Heart right ventricle (tissue), 16 donors: ENCODE measurements around the gene MBD3L3. TPM values are rescaled to one million over a fixed set of nuclear protein-coding genes. Genes with fewer than 3 reads are reported as not detected.
"Not testable (repeated sequence)": the region's sequence is repeated elsewhere in the genome, so short reads cannot be mapped to it uniquely, and the experiment has no call there.

Experiments
- ATAC-seq, 8 donors: fragments of 200-7000 bp; cut with Tn5 transposase; one replicate each; pipeline ENCODE4 v1.9.1; 2020; ENCODE audit warnings: mild to moderate bottlenecking in 8 of 8, moderate library complexity in 8 of 8, moderate number of reproducible peaks in 1 of 8
- DNase-seq, 2 donors: peaks; one replicate each; pipeline ENCODE4 v3.0.0-alpha.2; 2020
- H3K27ac ChIP-seq, 10 donors: fragments of 200-600 bp; sonication (generic) in 2 of 10; one replicate each; pipeline versions ENCODE4 v1.5.0 to v1.8.0; 2020 to 2022; ENCODE audit warnings: mild to moderate bottlenecking in 3 of 10
- H3K27me3 ChIP-seq, 7 donors: fragments of 200-600 bp; one replicate each; pipeline ENCODE4 v1.8.0; 2021 to 2022; ENCODE audit warnings: mild to moderate bottlenecking in 2 of 7
- H3K36me3 ChIP-seq, 9 donors: fragments of 200-600 bp; sonication (generic) in 1 of 9; one replicate each; pipeline versions ENCODE4 v1.5.0 to v1.8.0; 2020 to 2022; ENCODE audit warnings: mild to moderate bottlenecking in 2 of 9
- H3K4me1 ChIP-seq, 9 donors: fragments of 200-600 bp; sonication (generic) in 1 of 9; one replicate each; pipeline versions ENCODE4 v1.5.0 to v1.8.0; 2020 to 2022; ENCODE audit warnings: mild to moderate bottlenecking in 4 of 9
- H3K4me3 ChIP-seq, 10 donors: fragments of 200-600 bp; sonication (generic) in 2 of 10; one replicate each; pipeline versions ENCODE4 v1.5.0 to v1.8.0; 2020 to 2022; ENCODE audit warnings: mild to moderate bottlenecking in 7 of 10, moderate library complexity in 2 of 10
- H3K9me3 ChIP-seq, 11 donors: fragments of 200-600 bp in 10 of 11; sonication (generic) in 2 of 11; one replicate each; pipeline versions ENCODE4 v1.5.0 to v1.8.0; 2013 to 2022; ENCODE audit warnings: mild to moderate bottlenecking in 2 of 11, control low read depth in 1 of 11, moderate library complexity in 1 of 11
- CTCF ChIP-seq, 9 donors: fragments of 200-600 bp; sonication (generic) in 2 of 9; IDR thresholded peaks; one replicate each; pipeline versions ENCODE4 v1.5.0 to v1.8.0; 2021 to 2022; ENCODE audit warnings: antibody characterized with exemption in 9 of 9, mild to moderate bottlenecking in 5 of 9, moderate library complexity in 1 of 9
- WGBS, 2 donors: extraction: QIAGEN DNeasy Blood & Tissue Kit; methylation state at CpG; one replicate each; pipeline ENCODE4 v1.1.7; 2013; ENCODE audit warnings: inconsistent platforms in 1 of 2; 5-methylcytosine and 5-hydroxymethylcytosine counted together
- intact Hi-C, 10 donors: fragments of 100-400 bp; cut with DNase I; formaldehyde crosslinking; loops; one replicate each; pipeline versions ENCODE4 v1.11.1 to v1.14.2; 2022
- polyA plus RNA-seq, 2 donors: library from polyadenylated mRNA; stranded (reverse); fragments of 200-250 nt; gene quantifications; one replicate each; pipeline ENCODE4 v1.2.3, GENCODE V29; 2013
- total RNA-seq, 10 donors: library from RNA; stranded (reverse); fragmentation: NEBNext Ultra II Directional in 3 of 10; extraction: Animal tissue kit (Norgen Biotek cat#: 25700) in 3 of 10; gene quantifications; one replicate each; pipeline versions ENCODE4 v1.2.1 to v1.2.4, GENCODE V29; 2021 to 2023
- donor health status: Arrhythmogenic right ventricular cardiomyopathy.
- donor health status: ischemic (EF 13 %, LVEDD 7.1; RV severe dilation, severe dysfunction).
- donor health status: healthy with polysubstance abuse.
- donor health status: DM: no; HTN: yes; CAD: no.
- donor health status: DM: no; HTN: no; CAD: no.
- donor health status: ischemic (EF 25% LVEDD 6.9; RV normal size, moderate dysfunction).
- donor health status: ischemic (EF 25% LVEDD 5.7; RV mildly dilated, moderate dysfunction).
- donor health status: healthy.
- donor health status: DM: yes; HTN: yes; CAD: no.
- donor health status: Ischemic cardiomyopathy.
- donor health status: ischemic (EF 35%, LVEDD 5.7; RV mildly dilated, moderate dysfunction).
- donor health status: nonischemic (EF 11% LVEDD 7.7; RV severe dilation, severe dysfunction).
- donor health status: DM: yes; HTN: yes; CAD: no.
- donor health status: PGD.
- donor health status: ischemic (EF 29% LVEDD 5.4; RV normal size, mild dysfunction).
- donor health status: nonischemic (EF 23%, LVEDD 6.1; RV moderate dilation, normal function).

Gene MBD3L3
- total and polyA plus RNA-seq, 12 donors: not detected

GRCh38 chr19:7067716-7068115 lies 9.2 kb upstream of the MBD3L3 start:
- Histone ChIP-seq H3K4me1 (peaks cover 0 to 15% (median 10%) of the 10 kb centered on the region in 9 donors), H3K4me3 (no peak overlapping the region), H3K36me3 (peaks cover 0 to 24% (median 21%) of the 10 kb centered on the region in 9 donors), H3K27me3 (no peaks in the 10 kb centered on the region), H3K27ac (no peak overlapping the region), H3K9me3 (peaks cover 0 to 8% (median 0%) of the 10 kb centered on the region in 11 donors)
- WGBS, 2 donors: 79 to 88% methylated on average over 2 of the region's 2 CpGs
- ATAC-seq (no peak), DNase-seq (no peak)
- intact Hi-C loops: loop anchor here in 1 of 10 donors (10.0 kb wide), 1 partner anchor 333 kb away; the partner anchor contains the start of genes GPR108 and TRIP10
- no peak for TF ChIP-seq CTCF (IDR thresholded peaks at IDR 0.05)

GRCh38 chr19:7067122-7067521 lies 8.6 kb upstream of the MBD3L3 start:
- intact Hi-C loops: loop anchor here in 1 of 10 donors (10.0 kb wide), 1 partner anchor 332 kb away; the partner anchor contains the start of genes GPR108 and TRIP10
- peak in 4 of 9 donors; percentile 8 to 23 (median 12) for TF ChIP-seq CTCF (IDR thresholded peaks at IDR 0.05)
- Histone ChIP-seq H3K36me3 (peaks cover 0 to 18% (median 15%) of the 10 kb centered on the region in 9 donors), H3K4me1 (peaks cover 0 to 15% (median 10%) of the 10 kb centered on the region in 9 donors)
- not testable (repeated sequence) for H3K9me3 ChIP-seq, H3K4me3 ChIP-seq, H3K27ac ChIP-seq, H3K27me3 ChIP-seq, ATAC-seq, DNase-seq
- WGBS, 2 donors: 41 to 42% methylated on average over 13 of the region's 13 CpGs

- 88 to 91% methylated on average over 9 of the region's 9 CpGs for WGBS, 2 donors
- Histone ChIP-seq H3K36me3 (no peaks in the 10 kb centered on the region), H3K4me1 (no peaks in the 10 kb centered on the region), H3K27me3 (no peaks in the 10 kb centered on the region), H3K27ac (no peak overlapping the region), H3K9me3 (peaks cover 0 to 8% (median 0%) of the 10 kb centered on the region in 11 donors), H3K4me3 (no peak overlapping the region)
- TF ChIP-seq CTCF (IDR thresholded peaks at IDR 0.05): no peak
- DNase-seq: no peak
- intact Hi-C loops: loop anchor here in 1 of 10 donors (10.0 kb wide), 1 partner anchor 329 kb away; the partner anchor contains the start of genes GPR108 and TRIP10
- ATAC-seq: no peak
Measured at GRCh38 chr19:7063764-7064418, 5.4 kb upstream of the MBD3L3 start.

GRCh38 chr19:7063339-7063738 lies 4.9 kb upstream of the MBD3L3 start:
- Histone ChIP-seq H3K27me3 (no peaks in the 10 kb centered on the region), H3K27ac (no peak overlapping the region), H3K36me3 (no peaks in the 10 kb centered on the region), H3K9me3 (peaks cover 0 to 8% (median 0%) of the 10 kb centered on the region in 11 donors), H3K4me1 (no peaks in the 10 kb centered on the region), H3K4me3 (no peak overlapping the region)
- ATAC-seq (no peak), DNase-seq (no peak)
- 75 to 77% methylated on average over 4 of the region's 4 CpGs for WGBS, 2 donors
- no peak for TF ChIP-seq CTCF (IDR thresholded peaks at IDR 0.05)
- intact Hi-C loops: loop anchor here in 1 of 10 donors (10.0 kb wide), 1 partner anchor 329 kb away; the partner anchor contains the start of genes GPR108 and TRIP10

GRCh38 chr19:7059977-7060376 lies 1.5 kb upstream of the MBD3L3 start:
- not testable (repeated sequence) for H3K27me3 ChIP-seq, DNase-seq, ATAC-seq, H3K9me3 ChIP-seq, H3K27ac ChIP-seq, H3K36me3 ChIP-seq, H3K4me3 ChIP-seq, H3K4me1 ChIP-seq
- intact Hi-C loops: loop anchor here in 1 of 10 donors (10.0 kb wide), 1 partner anchor 325 kb away; the partner anchor contains the start of genes GPR108 and TRIP10
- WGBS, 2 donors: 53 to 58% methylated on average over 1 of the region's 2 CpGs

GRCh38 chr19:7056371-7056770 lies 2.1 kb downstream of the MBD3L3 start:
- H3K9me3 ChIP-seq, H3K4me3 ChIP-seq, intact Hi-C loops, ATAC-seq, H3K36me3 ChIP-seq, H3K4me1 ChIP-seq, DNase-seq, H3K27ac ChIP-seq, H3K27me3 ChIP-seq: not testable (repeated sequence)
- 76 to 82% methylated on average over 8 of the region's 16 CpGs for WGBS, 2 donors

- 93 to 97% methylated on average over 12 of the region's 14 CpGs for WGBS, 2 donors
- H3K27me3 ChIP-seq, H3K4me1 ChIP-seq, ATAC-seq, H3K36me3 ChIP-seq, H3K4me3 ChIP-seq, H3K27ac ChIP-seq, H3K9me3 ChIP-seq, intact Hi-C loops, DNase-seq: not testable (repeated sequence)
Measured at GRCh38 chr19:7055679-7056078, 2.8 kb downstream of the MBD3L3 start.
